Astrocyte of the spinal cord (primary cell): ENCODE results near the gene APCDD1L.

Experiments
- DNase-seq: peaks from one replicate; pipeline ENCODE4 v3.0.0; 2011; ENCODE audit warnings: low read depth, low spot score
- H3K4me3 ChIP-seq: 2 replicates; pipeline ENCODE4 v1.5.1; 2011; ENCODE audit warnings: low read depth, mild to moderate bottlenecking, low read length, moderate library complexity
- in situ Hi-C: cut with HindIII; loops from 2 replicates; pipeline ENCODE4 v1.10.0; 2017; ENCODE audit warnings: low sequenced_read_pairs
- TF ChIP-seq, protein P1 (sequence below): IDR thresholded peaks from 2 replicates; pipeline ENCODE4 v1.5.1; 2012; ENCODE audit warnings: low read depth, mild to moderate bottlenecking, low read length, inconsistent platforms

Gene APCDD1L

DNA sequence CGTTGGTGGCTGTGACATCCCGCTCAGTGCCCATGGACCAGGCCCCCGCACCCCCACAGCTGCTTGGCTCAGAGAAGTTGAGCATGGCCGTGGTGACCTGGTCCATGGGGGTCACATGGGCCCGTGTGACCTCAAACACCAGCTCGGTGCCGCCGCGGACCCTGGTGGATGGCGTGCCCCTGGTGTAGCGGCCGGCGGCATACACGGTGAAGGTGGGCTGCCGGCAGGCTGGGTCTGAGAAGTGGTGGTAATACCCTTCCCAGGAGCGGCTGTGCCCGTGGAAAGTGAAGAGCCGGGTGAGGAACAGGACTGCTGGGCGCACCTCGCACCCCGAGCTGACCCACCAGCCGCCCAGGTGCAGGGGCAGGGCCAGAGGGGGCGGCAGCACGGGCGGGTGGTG is 54.1 kb downstream of the APCDD1L start:
- in situ Hi-C loops = no loop called here
- no peak for DNase-seq
- TF ChIP-seq, protein P1, sequence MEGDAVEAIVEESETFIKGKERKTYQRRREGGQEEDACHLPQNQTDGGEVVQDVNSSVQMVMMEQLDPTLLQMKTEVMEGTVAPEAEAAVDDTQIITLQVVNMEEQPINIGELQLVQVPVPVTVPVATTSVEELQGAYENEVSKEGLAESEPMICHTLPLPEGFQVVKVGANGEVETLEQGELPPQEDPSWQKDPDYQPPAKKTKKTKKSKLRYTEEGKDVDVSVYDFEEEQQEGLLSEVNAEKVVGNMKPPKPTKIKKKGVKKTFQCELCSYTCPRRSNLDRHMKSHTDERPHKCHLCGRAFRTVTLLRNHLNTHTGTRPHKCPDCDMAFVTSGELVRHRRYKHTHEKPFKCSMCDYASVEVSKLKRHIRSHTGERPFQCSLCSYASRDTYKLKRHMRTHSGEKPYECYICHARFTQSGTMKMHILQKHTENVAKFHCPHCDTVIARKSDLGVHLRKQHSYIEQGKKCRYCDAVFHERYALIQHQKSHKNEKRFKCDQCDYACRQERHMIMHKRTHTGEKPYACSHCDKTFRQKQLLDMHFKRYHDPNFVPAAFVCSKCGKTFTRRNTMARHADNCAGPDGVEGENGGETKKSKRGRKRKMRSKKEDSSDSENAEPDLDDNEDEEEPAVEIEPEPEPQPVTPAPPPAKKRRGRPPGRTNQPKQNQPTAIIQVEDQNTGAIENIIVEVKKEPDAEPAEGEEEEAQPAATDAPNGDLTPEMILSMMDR = no peak
- H3K4me3 ChIP-seq = no peak overlapping the region

DNA sequence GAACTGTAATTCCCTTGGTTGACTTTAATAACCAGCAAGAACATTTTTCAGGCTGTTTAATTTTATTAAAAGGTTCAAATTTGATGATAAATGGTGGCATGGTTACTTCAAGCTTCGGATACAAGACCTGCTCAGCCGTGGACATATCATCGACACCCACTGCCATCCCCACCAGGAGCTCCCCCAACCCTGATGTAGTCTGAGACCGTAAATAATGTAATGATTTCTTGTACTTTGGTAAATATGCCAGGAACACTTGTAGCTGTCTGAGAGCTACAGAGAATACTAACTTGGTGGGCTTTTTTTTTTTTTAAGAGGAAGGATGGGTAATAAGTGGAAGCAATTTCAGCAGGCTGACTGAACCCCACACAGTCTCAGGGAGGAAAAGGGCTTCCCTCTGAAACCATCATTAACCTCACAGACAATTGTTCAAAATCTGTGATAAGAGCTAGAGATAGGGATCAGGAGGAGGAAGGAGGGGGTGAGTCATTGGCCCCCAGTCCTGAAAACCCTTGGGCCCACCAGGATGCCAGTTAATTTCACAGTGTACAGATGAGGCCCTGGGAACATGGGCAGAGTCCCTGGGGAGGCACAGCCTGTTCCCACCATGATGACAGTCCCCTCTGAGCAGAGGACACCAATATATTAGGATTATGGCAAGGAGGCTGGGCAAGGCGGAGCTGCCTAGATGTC is 56.0 kb downstream of the APCDD1L start:
- DNase-seq = no peak
- in situ Hi-C loops = no loop called here
- no peak overlapping the region for H3K4me3 ChIP-seq
- TF ChIP-seq, protein P1 = no peak

DNA sequence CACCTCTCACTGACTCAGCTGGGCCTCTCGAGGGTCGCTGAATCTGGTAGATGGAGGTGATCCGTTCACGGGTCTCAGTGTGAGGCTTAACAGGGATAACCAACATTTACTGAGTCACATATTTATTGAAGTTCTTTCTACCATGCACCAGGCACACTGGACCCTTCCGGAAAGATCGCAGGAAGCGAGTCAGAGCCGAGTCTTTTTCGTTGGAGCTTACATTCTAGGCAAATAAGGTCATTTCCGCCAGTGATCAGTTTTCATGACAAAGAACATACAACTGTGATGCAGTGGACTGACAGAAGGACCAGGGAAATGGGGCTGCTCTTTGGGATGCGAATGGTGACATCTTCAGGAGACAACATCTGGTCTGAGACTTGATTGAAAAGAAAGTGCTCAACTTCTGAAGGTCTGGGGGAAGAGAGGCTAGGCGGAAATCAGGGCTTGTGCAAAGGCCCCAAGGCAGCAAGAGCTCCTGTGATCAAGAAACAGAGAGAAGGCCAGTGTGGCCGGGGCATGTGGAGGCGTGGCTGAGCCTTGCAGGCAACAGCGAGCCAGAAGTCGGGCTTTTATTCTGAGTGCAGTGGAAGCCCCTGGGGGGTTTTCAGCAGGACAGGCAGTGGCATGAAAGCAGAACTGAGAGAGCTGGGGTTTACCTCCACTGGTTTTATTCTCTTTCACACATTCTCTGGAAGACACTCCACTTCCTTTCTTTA is 56.7 kb downstream of the APCDD1L start:
- TF ChIP-seq, protein P1 = no peak
- in situ Hi-C loops = no loop called here
- no peak overlapping the region for H3K4me3 ChIP-seq
- DNase-seq = peak; percentile 63

DNA sequence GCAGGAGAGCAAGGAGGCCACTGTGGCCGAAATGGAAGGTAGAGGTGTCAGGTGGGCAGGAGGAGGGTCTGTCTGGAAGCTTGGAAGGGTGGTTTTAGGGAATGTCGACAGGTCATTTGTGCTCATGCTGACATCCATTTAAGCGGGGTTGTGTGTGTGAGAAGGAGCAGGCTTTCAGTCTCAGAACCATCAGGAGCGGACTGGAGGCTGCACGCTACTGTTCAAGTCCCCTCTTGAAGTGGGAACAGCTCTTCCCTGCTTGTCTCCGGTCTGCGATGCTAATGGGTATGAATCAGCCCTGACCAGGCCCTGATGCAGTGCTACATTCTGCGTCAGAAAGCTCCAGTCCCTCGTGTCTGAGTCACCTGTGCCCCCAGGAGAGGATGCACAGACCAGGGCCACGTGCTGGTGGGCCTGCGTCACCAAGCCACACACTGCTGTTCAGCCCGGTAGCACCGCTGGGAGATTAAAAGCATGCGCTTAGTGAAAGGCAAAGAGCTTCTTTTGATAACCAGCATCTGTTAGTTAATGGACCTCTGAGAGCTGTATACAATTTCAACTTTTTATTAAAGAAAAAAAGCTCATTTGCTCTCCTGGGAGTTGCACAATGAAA is 58.0 kb downstream of the APCDD1L start:
- in situ Hi-C loops = no loop called here
- DNase-seq = peak; percentile 93
- TF ChIP-seq, protein P1 = no peak
- no peak overlapping the region for H3K4me3 ChIP-seq

DNA sequence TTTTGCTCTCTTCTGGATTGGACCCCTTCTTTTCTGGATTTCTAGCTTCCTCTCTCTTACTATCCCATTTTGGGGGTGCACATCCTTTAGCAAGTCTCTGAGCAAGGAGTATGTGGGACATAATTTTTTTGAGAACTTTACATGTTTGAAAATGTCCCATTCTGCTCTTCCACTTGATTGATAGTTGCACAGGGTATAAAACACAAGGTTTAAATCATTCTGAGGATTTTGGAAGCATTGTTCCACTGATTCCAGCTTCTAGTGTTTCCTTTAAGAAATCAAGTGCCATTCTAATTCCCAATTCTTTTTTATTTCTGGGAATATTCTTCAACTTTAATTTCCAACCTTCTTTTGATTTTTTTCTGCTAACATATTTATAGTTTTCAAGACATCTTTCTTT is 60.7 kb downstream of the APCDD1L start:
- in situ Hi-C loops = no loop called here
- TF ChIP-seq, protein P1 = no peak
- no peak overlapping the region for H3K4me3 ChIP-seq
- DNase-seq = no peak

DNA sequence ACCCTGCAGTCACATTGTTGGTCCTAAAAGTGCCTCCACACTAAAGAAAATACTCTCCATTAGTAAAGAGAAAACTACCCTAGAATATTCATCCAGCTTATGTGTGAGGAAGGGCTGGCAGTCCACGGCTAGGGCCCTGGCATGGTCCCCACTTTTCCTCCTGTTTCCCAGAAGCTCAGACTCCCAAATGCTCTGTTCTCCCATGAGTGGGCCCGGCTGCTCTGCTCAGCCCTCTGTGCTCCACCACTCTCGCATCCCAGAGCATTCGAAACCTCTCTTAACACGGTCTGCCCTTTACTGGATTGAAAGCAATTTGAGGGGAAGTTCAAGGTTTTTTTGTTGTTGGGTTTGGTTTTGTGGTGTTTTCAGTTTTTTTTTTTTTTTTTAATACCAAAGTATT is 61.8 kb downstream of the APCDD1L start:
- in situ Hi-C loops = no loop called here
- TF ChIP-seq, protein P1 = no peak
- no peak overlapping the region for H3K4me3 ChIP-seq
- no peak for DNase-seq
